ENCODE data around the gene SLC25A23. TPM values are rescaled to one million over a fixed set of nuclear protein-coding genes. Genes with fewer than 3 reads are reported as not detected.
A peak's percentile ranks its signal among the peaks of the same experiment; 100 is the strongest.

SLC25A23 gene
- total RNA-seq, 2 experiments from 2014 or later = 14.8 to 18.4 TPM

- H3K36me3 Mint-ChIP-seq = peaks cover 28% of the 10 kb centered on the region
- peaks cover 24% of the 10 kb centered on the region for H3K4me1 Mint-ChIP-seq
- H3K9me3 Mint-ChIP-seq = peaks cover 3% of the 10 kb centered on the region
- peak overlapping the region; percentile 72 for H3K4me3 Mint-ChIP-seq
- H3K27ac Mint-ChIP-seq = peak overlapping the region; percentile 95
- H3K27me3 Mint-ChIP-seq = no peaks in the 10 kb centered on the region
- DNase-seq = no peak
Observed at GRCh38 chr19:6425732-6426620, 33.6 kb downstream of the SLC25A23 start.

- Mint-ChIP-seq H3K4me1 (peaks cover 26% of the 10 kb centered on the region), H3K27me3 (no peaks in the 10 kb centered on the region), H3K9me3 (peaks cover 3% of the 10 kb centered on the region), H3K27ac (peak overlapping the region; percentile 95), H3K36me3 (peaks cover 34% of the 10 kb centered on the region), H3K4me3 (peak overlapping the region; percentile 72)
- peak; percentile 99 for DNase-seq
Observed at GRCh38 chr19:6424939-6425731, 34.5 kb downstream of the SLC25A23 start.

- peak within 1 kb of the TSS; percentile 95 for H3K27ac Mint-ChIP-seq
- peaks cover 23% of the 10 kb centered on the region for H3K4me1 Mint-ChIP-seq
- H3K27me3 Mint-ChIP-seq = no peaks in the 10 kb centered on the region
- H3K4me3 Mint-ChIP-seq = peak within 1 kb of the TSS; percentile 93
- peak; percentile 54 for DNase-seq
- peaks cover 3% of the 10 kb centered on the region for H3K9me3 Mint-ChIP-seq
- H3K36me3 Mint-ChIP-seq = peaks cover 31% of the 10 kb centered on the region
Observed at GRCh38 chr19:6424195-6424938, 35.2 kb downstream of the SLC25A23 start, which contains the start of gene KHSRP. Gene KHSRP (minus strand): TSS chr19:6424811. CDS start chr19:6424701, 110 bp downstream.

- Mint-ChIP-seq H3K27ac (peak overlapping the region; percentile 81), H3K4me1 (peaks cover 23% of the 10 kb centered on the region), H3K9me3 (peaks cover 3% of the 10 kb centered on the region), H3K27me3 (no peaks in the 10 kb centered on the region), H3K4me3 (peak overlapping the region; percentile 93), H3K36me3 (peaks cover 36% of the 10 kb centered on the region)
- DNase-seq = peak; percentile 60
Observed at GRCh38 chr19:6423499-6424194, 35.9 kb downstream of the SLC25A23 start.

GRCh38 chr19:6421075-6422014 lies 38.2 kb downstream of the SLC25A23 start:
- Mint-ChIP-seq H3K27me3 (no peaks in the 10 kb centered on the region), H3K9me3 (peaks cover 3% of the 10 kb centered on the region), H3K36me3 (peaks cover 36% of the 10 kb centered on the region), H3K4me1 (peaks cover 23% of the 10 kb centered on the region), H3K27ac (no peak overlapping the region), H3K4me3 (no peak overlapping the region)
- no peak for DNase-seq

GRCh38 chr19:6418562-6418932 lies 41.0 kb downstream of the SLC25A23 start:
- Mint-ChIP-seq H3K9me3 (no peaks in the 10 kb centered on the region), H3K27ac (no peak overlapping the region), H3K27me3 (no peaks in the 10 kb centered on the region), H3K4me1 (peaks cover 18% of the 10 kb centered on the region), H3K36me3 (peaks cover 32% of the 10 kb centered on the region), H3K4me3 (no peak overlapping the region)
- DNase-seq = no peak

- Mint-ChIP-seq H3K4me3 (no peak overlapping the region), H3K27ac (no peak overlapping the region), H3K27me3 (no peaks in the 10 kb centered on the region), H3K4me1 (peaks cover 13% of the 10 kb centered on the region), H3K9me3 (no peaks in the 10 kb centered on the region), H3K36me3 (peaks cover 26% of the 10 kb centered on the region)
- no peak for DNase-seq
Observed at GRCh38 chr19:6417713-6418561, 41.7 kb downstream of the SLC25A23 start.

- H3K9me3 Mint-ChIP-seq = no peaks in the 10 kb centered on the region
- H3K4me1 Mint-ChIP-seq = peaks cover 2% of the 10 kb centered on the region
- H3K27me3 Mint-ChIP-seq = no peaks in the 10 kb centered on the region
- H3K4me3 Mint-ChIP-seq = no peak overlapping the region
- no peak for DNase-seq
- H3K36me3 Mint-ChIP-seq = peaks cover 17% of the 10 kb centered on the region
- no peak overlapping the region for H3K27ac Mint-ChIP-seq
Observed at GRCh38 chr19:6416658-6417405, 42.8 kb downstream of the SLC25A23 start.

GRCh38 chr19:6415591-6416190 lies 43.9 kb downstream of the SLC25A23 start:
- DNase-seq = no peak
- Mint-ChIP-seq H3K9me3 (no peaks in the 10 kb centered on the region), H3K27me3 (no peaks in the 10 kb centered on the region), H3K4me3 (no peak overlapping the region), H3K36me3 (peaks cover 13% of the 10 kb centered on the region), H3K4me1 (peaks cover 1% of the 10 kb centered on the region), H3K27ac (no peak overlapping the region)

GRCh38 chr19:6414793-6415590 lies 44.6 kb downstream of the SLC25A23 start:
- Mint-ChIP-seq H3K4me3 (no peak overlapping the region), H3K27me3 (no peaks in the 10 kb centered on the region), H3K27ac (no peak overlapping the region), H3K4me1 (no peaks in the 10 kb centered on the region), H3K9me3 (no peaks in the 10 kb centered on the region), H3K36me3 (peaks cover 9% of the 10 kb centered on the region)
- DNase-seq = no peak

All from activated naive CD8-positive, alpha-beta T cell treated with anti-CD3 and anti-CD28 coated beads for 36 hours (primary cell).